IgD-negative memory B cell (primary cell): ENCODE data around the gene SLC22A6. TPM values are rescaled to one million over a fixed set of nuclear protein-coding genes. Genes with fewer than 3 reads are reported as not detected.
A peak's percentile ranks its signal among the peaks of the same experiment; 100 is the strongest.

Experiments
- H3K27ac Mint-ChIP-seq, 3 donors: one replicate each; pipeline ENCODE4 v1.8.0; 2020 to 2022; ENCODE audit warnings: mild to moderate bottlenecking in 3 of 3, mixed read lengths in 3 of 3, moderate library complexity in 1 of 3
- H3K27me3 Mint-ChIP-seq: one replicate; pipeline ENCODE4 v1.8.0; 2021; ENCODE audit warnings: mixed read lengths
- H3K36me3 Mint-ChIP-seq: one replicate; pipeline ENCODE4 v1.8.0; 2020; ENCODE audit warnings: mild to moderate bottlenecking, mixed read lengths
- H3K4me1 Mint-ChIP-seq, 3 donors: one replicate each; pipeline ENCODE4 v1.8.0; 2020 to 2022; ENCODE audit warnings: mixed read lengths in 3 of 3, mild to moderate bottlenecking in 1 of 3
- H3K4me3 Mint-ChIP-seq, 4 donors: one replicate each; pipeline ENCODE4 v1.8.0; 2020 to 2022; ENCODE audit warnings: mild to moderate bottlenecking in 4 of 4, mixed read lengths in 4 of 4, moderate library complexity in 3 of 4
- H3K9me3 Mint-ChIP-seq, 3 donors: one replicate each; pipeline ENCODE4 v1.8.0; 2020 to 2021; ENCODE audit warnings: mixed read lengths in 3 of 3, mild to moderate bottlenecking in 1 of 3
- polyA plus RNA-seq: library from polyadenylated mRNA; unstranded; fragments of 300-500 nt; fragmentation: Illumina TruSeq; gene quantifications from one replicate; pipeline ENCODE4 v1.2.3, GENCODE V29; 2021

Gene SLC22A6, protein sequence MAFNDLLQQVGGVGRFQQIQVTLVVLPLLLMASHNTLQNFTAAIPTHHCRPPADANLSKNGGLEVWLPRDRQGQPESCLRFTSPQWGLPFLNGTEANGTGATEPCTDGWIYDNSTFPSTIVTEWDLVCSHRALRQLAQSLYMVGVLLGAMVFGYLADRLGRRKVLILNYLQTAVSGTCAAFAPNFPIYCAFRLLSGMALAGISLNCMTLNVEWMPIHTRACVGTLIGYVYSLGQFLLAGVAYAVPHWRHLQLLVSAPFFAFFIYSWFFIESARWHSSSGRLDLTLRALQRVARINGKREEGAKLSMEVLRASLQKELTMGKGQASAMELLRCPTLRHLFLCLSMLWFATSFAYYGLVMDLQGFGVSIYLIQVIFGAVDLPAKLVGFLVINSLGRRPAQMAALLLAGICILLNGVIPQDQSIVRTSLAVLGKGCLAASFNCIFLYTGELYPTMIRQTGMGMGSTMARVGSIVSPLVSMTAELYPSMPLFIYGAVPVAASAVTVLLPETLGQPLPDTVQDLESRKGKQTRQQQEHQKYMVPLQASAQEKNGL
- not detected for polyA plus RNA-seq

DNA sequence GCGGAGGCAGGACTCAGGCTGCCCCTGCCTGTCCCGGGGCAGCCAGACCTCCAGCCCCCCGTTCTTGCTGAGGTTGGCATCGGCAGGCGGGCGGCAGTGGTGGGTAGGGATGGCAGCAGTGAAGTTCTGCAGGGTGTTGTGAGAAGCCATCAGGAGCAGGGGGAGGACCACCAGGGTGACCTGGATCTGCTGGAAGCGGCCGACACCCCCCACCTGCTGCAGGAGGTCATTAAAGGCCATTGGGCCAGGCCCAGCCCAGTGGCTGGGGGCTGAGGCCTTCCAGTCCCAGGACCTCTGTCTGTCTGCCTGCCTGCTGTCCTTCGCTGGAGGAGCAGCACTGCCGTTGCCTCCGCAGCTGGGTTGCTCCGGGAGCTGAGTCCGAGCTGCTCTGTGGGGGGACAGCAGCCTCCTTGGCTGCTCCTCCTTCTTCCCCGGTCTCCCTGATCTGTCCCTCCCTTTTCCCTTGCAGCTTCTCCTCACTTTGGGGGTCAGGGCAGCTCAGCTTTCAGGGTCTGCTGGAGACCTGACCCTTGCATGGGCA lies at the start of gene SLC22A6:
TSS of gene SLC22A6 (minus strand) at position 517 of the 541 bp plus-strand sequence. CDS start at position 240, 277 bp downstream.
- Mint-ChIP-seq H3K27me3 (peaks cover 8% of the 10 kb centered on the region), H3K4me1 (no peaks in the 10 kb centered on the region), H3K36me3 (no peaks in the 10 kb centered on the region), H3K27ac (no peak within 1 kb of the TSS), H3K4me3 (no peak within 1 kb of the TSS), H3K9me3 (no peaks in the 10 kb centered on the region)

DNA sequence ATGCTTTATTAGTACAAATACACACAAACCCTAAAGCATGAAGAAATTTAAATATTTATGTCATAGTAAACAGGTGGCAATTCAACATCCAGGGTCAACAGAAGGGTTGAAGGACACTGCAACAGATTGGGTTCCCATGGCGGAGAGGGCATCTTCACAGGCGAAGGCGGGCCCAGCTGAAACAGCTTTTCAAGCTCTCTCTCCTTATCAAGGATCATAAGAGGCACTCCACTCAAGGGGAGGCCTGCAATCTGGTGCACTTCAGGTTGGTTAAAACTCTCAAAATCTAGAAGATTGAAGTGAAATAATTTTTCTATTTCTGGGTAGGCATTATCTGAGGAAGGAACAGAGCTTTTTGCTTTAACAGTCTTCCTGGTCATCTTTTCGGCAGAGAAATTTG lies 47.7 kb upstream of the SLC22A6 start:
- Mint-ChIP-seq H3K27ac (no peak overlapping the region), H3K4me1 (peaks cover 0 to 3% (median 3%) of the 10 kb centered on the region in 3 donors), H3K36me3 (no peaks in the 10 kb centered on the region), H3K27me3 (peaks cover 23% of the 10 kb centered on the region), H3K9me3 (no peaks in the 10 kb centered on the region), H3K4me3 (no peak overlapping the region)

GRCh38 chr11:63023841-63024648 lies 39.3 kb upstream of the SLC22A6 start:
- Mint-ChIP-seq H3K27me3 (peaks cover 16% of the 10 kb centered on the region), H3K36me3 (no peaks in the 10 kb centered on the region), H3K9me3 (no peaks in the 10 kb centered on the region), H3K27ac (no peak overlapping the region), H3K4me3 (no peak overlapping the region), H3K4me1 (peaks cover 0 to 2% (median 2%) of the 10 kb centered on the region in 3 donors)

GRCh38 chr11:63023222-63023814 lies 38.6 kb upstream of the SLC22A6 start:
- Mint-ChIP-seq H3K4me1 (peaks cover 0 to 2% (median 2%) of the 10 kb centered on the region in 3 donors), H3K27ac (no peak overlapping the region), H3K27me3 (peaks cover 18% of the 10 kb centered on the region), H3K36me3 (no peaks in the 10 kb centered on the region), H3K9me3 (no peaks in the 10 kb centered on the region), H3K4me3 (peak overlapping the region in 1 of 4 donors; percentile 31)

DNA sequence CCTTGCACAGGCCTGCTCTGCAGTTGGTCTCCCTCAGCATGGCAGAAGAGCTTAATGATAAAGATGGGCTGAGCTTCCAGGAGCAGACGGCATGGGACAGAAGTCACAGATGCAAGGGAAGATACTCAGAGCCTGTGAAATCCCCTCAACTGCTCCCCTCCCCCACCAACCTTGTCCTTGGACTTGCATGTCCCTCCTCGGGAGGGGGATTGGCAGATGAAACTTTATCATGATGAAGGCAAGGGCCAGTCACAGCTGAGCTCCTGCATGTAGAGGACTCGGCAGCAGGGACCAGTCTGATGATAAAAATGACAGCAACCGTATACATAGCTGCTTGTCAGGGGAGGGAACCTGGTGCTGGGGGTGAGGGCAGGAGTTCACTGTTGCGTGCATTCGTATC lies 37.7 kb upstream of the SLC22A6 start:
- Mint-ChIP-seq H3K27me3 (peaks cover 20% of the 10 kb centered on the region), H3K4me1 (peaks cover 0 to 2% (median 2%) of the 10 kb centered on the region in 3 donors), H3K27ac (no peak overlapping the region), H3K9me3 (peaks cover 0 to 2% (median 0%) of the 10 kb centered on the region in 3 donors), H3K36me3 (no peaks in the 10 kb centered on the region), H3K4me3 (no peak overlapping the region)

GRCh38 chr11:63020671-63021291 lies 36.0 kb upstream of the SLC22A6 start:
- Mint-ChIP-seq H3K4me1 (peaks cover 0 to 2% (median 2%) of the 10 kb centered on the region in 3 donors), H3K4me3 (no peak overlapping the region), H3K36me3 (no peaks in the 10 kb centered on the region), H3K27me3 (peaks cover 22% of the 10 kb centered on the region), H3K9me3 (peaks cover 0 to 2% (median 0%) of the 10 kb centered on the region in 3 donors), H3K27ac (no peak overlapping the region)

DNA sequence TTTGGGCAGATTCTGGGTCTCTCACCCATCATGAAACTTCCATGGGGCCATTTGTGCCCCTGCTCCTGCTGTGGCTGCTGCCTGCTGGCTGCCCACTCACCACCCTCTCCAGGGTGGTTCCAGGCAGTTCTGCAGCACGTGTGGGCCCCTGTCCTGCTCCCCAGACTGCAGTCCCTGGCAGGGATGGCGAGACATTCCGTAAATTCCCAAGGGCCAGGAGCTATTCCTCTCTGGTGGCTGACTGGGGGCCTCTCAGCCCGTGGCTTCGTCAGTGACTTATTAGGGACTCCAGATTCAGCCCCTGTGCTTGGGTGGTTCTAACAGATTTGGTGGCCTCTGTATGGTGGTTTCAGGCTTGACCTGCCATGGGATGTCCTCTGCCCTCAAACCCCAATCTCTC lies 34.7 kb upstream of the SLC22A6 start:
- Mint-ChIP-seq H3K27ac (no peak overlapping the region), H3K4me1 (peaks cover 0 to 2% (median 2%) of the 10 kb centered on the region in 3 donors), H3K27me3 (peaks cover 27% of the 10 kb centered on the region), H3K4me3 (no peak overlapping the region), H3K9me3 (peaks cover 0 to 2% (median 0%) of the 10 kb centered on the region in 3 donors), H3K36me3 (no peaks in the 10 kb centered on the region)

GRCh38 chr11:63017306-63017974 lies 32.7 kb upstream of the SLC22A6 start:
- H3K36me3 Mint-ChIP-seq: no peaks in the 10 kb centered on the region
- peaks cover 0 to 2% (median 0%) of the 10 kb centered on the region in 3 donors for H3K9me3 Mint-ChIP-seq
- peaks cover 21% of the 10 kb centered on the region for H3K27me3 Mint-ChIP-seq
- H3K4me3 Mint-ChIP-seq: no peak overlapping the region
- no peaks in the 10 kb centered on the region for H3K4me1 Mint-ChIP-seq
- no peak overlapping the region for H3K27ac Mint-ChIP-seq

- H3K9me3 Mint-ChIP-seq: peaks cover 0 to 2% (median 0%) of the 10 kb centered on the region in 3 donors
- no peaks in the 10 kb centered on the region for H3K4me1 Mint-ChIP-seq
- no peak within 1 kb of the TSS for H3K4me3 Mint-ChIP-seq
- H3K27me3 Mint-ChIP-seq: peaks cover 18% of the 10 kb centered on the region
- H3K27ac Mint-ChIP-seq: no peak within 1 kb of the TSS
- H3K36me3 Mint-ChIP-seq: no peaks in the 10 kb centered on the region
Observed at GRCh38 chr11:63015521-63016215, 30.9 kb upstream of the SLC22A6 start, which contains the start of gene SLC22A8. Gene SLC22A8, minus strand, starts transcription at chr11:63015841. Its CDS starts 883 bp downstream, at chr11:63014958.

GRCh38 chr11:63014408-63015055 lies 29.8 kb upstream of the SLC22A6 start:
- Mint-ChIP-seq H3K4me3 (no peak overlapping the region), H3K36me3 (no peaks in the 10 kb centered on the region), H3K27me3 (peaks cover 18% of the 10 kb centered on the region), H3K27ac (no peak overlapping the region), H3K9me3 (peaks cover 0 to 2% (median 0%) of the 10 kb centered on the region in 3 donors), H3K4me1 (no peaks in the 10 kb centered on the region)

GRCh38 chr11:63012839-63013238 lies 28.1 kb upstream of the SLC22A6 start:
- no peaks in the 10 kb centered on the region for H3K4me1 Mint-ChIP-seq
- H3K9me3 Mint-ChIP-seq: no peaks in the 10 kb centered on the region
- H3K27me3 Mint-ChIP-seq: peaks cover 10% of the 10 kb centered on the region
- no peak overlapping the region for H3K4me3 Mint-ChIP-seq
- no peaks in the 10 kb centered on the region for H3K36me3 Mint-ChIP-seq
- H3K27ac Mint-ChIP-seq: no peak overlapping the region

DNA sequence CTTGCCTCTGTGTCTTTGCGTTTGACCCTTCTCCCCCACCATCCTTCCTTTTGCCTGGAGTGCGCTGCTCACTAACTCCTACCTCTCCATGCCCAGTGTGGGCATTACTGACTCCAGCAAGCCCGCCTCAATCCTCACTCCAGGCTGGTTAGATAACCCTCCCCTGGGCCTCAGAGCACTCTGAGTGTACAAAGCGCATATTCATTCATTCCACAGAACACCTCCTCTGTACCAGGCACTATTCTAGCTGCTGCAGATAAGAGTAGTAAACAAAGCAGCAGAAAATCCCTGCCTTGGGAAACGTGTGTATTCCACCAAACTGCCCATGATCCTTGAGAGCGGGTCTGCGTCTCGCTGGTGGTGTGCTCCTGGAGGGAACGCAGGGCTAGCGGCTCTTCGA lies 27.7 kb upstream of the SLC22A6 start:
- H3K27ac Mint-ChIP-seq: no peak overlapping the region
- no peaks in the 10 kb centered on the region for H3K9me3 Mint-ChIP-seq
- H3K36me3 Mint-ChIP-seq: no peaks in the 10 kb centered on the region
- H3K27me3 Mint-ChIP-seq: peaks cover 7% of the 10 kb centered on the region
- H3K4me1 Mint-ChIP-seq: no peaks in the 10 kb centered on the region
- peak overlapping the region in 1 of 4 donors; percentile 15 for H3K4me3 Mint-ChIP-seq

DNA sequence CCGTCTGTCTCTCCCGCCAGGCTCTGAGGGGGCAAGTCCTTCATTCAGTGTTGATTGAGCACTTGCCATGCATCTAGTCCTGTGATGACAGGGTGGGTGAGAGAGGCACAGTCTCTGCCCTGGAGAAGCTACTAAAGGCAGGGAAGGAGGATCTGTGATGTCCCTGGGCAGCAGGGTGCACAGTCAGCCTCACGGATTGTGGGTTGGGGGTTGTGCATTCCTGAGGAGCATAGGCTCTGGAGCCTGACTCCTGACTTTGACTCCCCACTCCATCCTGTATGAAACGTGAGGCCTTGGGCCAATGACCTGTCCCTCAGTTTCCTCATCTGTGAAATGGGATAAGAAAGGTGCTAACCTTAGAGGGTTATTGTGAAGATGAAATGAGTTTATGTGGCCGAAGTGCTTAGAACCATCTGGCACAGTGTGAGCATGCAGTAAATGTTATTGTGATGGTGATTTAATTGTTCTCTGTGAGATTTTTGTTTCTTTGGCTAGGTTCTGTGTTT lies 26.2 kb upstream of the SLC22A6 start:
- no peaks in the 10 kb centered on the region for H3K4me1 Mint-ChIP-seq
- H3K4me3 Mint-ChIP-seq: no peak overlapping the region
- no peaks in the 10 kb centered on the region for H3K36me3 Mint-ChIP-seq
- H3K27me3 Mint-ChIP-seq: peaks cover 7% of the 10 kb centered on the region
- no peak overlapping the region for H3K27ac Mint-ChIP-seq
- no peaks in the 10 kb centered on the region for H3K9me3 Mint-ChIP-seq
